ENCODE results near the gene PPP3R2.

PPP3R2 gene, protein sequence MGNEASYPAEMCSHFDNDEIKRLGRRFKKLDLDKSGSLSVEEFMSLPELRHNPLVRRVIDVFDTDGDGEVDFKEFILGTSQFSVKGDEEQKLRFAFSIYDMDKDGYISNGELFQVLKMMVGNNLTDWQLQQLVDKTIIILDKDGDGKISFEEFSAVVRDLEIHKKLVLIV

DNA sequence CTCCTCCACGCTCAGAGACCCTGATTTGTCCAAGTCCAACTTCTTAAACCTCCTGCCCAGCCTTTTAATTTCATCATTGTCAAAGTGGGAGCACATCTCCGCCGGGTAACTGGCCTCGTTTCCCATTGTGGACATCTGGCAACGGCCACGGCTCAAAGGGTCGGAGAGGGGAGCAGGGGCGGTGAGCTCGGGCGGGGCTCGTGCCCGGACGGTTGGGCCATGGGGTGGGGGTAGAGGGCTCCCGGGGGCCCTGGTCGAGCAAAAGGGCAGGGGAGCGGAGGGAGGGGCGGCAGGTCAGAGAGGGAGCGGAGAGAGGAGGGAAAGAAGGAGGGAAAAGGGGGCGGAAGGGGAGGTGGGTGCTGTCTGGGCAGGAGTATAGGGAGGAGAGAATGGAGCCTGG lies at the start of gene PPP3R2:
TSS of gene PPP3R2 (minus strand) at position 174 of the 400 bp plus-strand sequence. CDS start at position 126, 48 bp downstream.
- DNase-seq (ENCODE audit: low read depth), result no peak
- TF ChIP-seq, protein P1, sequence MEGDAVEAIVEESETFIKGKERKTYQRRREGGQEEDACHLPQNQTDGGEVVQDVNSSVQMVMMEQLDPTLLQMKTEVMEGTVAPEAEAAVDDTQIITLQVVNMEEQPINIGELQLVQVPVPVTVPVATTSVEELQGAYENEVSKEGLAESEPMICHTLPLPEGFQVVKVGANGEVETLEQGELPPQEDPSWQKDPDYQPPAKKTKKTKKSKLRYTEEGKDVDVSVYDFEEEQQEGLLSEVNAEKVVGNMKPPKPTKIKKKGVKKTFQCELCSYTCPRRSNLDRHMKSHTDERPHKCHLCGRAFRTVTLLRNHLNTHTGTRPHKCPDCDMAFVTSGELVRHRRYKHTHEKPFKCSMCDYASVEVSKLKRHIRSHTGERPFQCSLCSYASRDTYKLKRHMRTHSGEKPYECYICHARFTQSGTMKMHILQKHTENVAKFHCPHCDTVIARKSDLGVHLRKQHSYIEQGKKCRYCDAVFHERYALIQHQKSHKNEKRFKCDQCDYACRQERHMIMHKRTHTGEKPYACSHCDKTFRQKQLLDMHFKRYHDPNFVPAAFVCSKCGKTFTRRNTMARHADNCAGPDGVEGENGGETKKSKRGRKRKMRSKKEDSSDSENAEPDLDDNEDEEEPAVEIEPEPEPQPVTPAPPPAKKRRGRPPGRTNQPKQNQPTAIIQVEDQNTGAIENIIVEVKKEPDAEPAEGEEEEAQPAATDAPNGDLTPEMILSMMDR (conservative IDR thresholded peaks at IDR 0.05; ENCODE audit: low read length), result no peak

DNA sequence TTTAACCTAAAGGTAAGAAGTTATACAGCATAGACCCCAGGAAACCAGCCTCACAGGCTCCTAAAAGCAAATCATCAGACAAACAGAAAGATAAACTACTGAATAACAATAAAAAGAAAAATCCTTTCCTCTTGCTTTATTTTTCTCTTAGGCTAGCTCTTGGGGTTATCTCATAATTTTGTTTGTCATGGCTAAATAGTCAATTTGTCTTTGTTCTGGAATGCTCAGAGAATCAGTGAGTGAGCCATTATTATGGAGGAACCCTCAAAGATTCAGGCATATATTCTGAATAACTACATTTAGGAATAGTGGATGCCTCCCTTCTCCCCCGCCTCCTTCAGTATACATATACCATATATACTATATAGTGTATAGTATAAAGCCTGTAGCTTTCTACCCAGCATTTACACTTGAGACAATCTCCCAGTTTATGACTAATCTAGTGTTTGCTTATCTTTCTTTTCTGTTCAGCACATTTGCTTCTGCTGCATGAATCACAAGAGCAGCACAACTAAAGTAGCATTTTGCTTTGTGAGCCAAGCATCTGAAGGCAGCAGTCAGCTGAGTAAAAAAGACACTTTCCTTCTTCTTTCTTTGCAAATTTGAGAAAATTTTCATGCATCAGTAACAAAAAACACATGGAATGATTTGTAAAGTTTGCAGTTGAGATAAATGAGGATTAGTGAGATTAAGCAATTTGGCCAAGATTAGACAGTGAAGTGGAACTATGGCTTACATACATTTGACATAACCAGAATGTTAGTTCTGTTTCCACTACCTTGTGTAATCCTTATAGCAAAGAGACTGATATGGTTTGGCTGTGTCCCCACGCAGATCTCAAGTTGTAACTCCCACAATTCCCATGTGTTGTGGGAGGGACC lies 45.3 kb upstream of the PPP3R2 start:
- H3K4me3 ChIP-seq (ENCODE audit: low read length), result no peak overlapping the region
- no peak for DNase-seq (ENCODE audit: low read depth)
- TF ChIP-seq, protein P1 (conservative IDR thresholded peaks at IDR 0.05; ENCODE audit: low read length), result no peak

More for the DNA sequence above, at the start of gene PPP3R2:
- H3K4me3 ChIP-seq (ENCODE audit: low read length), result no peak within 1 kb of the TSS

DNA sequence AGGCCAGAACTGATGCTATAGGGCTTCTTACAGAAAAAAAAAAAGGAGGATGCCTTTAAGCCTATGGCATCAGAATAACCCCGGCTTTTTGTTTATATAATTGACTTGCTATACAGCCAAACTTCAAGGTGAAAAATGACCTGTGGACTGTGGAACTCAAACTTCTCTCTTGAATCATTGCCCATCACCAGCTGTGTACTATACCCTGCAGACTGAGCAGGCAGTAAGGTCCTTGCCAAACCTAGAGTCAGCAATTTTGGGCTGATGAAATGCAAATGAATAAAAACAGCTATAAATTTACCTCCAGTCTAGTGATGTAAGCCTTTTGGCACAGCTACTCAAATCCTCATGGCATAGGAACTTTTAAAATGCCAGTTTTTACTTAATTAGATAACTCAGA lies 44.5 kb upstream of the PPP3R2 start:
- no peak overlapping the region for H3K4me3 ChIP-seq (ENCODE audit: low read length)
- DNase-seq (ENCODE audit: low read depth), result no peak
- TF ChIP-seq, protein P1 (conservative IDR thresholded peaks at IDR 0.05; ENCODE audit: low read length), result no peak

DNA sequence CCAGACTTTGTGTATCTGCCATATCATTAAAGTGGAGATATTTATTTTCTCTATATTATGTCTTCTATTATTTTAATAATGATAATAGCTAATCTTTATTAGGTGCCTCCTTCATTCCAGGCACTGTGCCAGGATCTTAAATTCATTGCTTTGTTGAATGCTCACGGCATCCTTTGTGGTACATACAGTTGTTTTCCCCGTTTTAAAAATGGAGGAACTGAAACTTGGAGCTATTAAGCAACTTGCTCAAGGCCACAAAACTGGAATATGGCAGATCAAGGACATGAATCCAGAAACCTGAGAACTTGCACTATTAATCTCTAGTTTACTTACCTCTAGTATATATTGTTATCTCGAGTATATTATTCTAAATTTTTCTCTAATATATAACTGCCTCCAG lies 41.5 kb upstream of the PPP3R2 start:
- TF ChIP-seq, protein P1 (conservative IDR thresholded peaks at IDR 0.05; ENCODE audit: low read length), result no peak
- no peak for DNase-seq (ENCODE audit: low read depth)

DNA sequence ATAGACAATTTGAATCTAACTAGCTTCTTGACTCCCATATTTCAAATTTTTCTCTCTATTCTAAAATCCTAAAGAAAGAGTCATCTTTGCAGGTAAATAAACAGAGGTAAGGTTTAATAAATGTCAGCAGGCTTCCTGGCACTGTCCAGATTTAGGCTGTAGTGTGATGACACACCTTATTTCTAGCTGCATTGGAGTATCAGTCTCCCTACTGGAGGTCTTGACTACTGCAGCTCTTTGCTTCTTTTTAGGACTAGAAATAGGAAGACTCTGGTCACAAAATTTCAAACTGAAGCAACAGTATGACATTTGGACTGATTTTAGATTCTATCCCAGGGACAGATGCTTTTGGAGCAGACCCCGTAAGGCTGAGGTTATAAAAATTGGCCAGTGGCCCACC lies 40.7 kb upstream of the PPP3R2 start:
- DNase-seq (ENCODE audit: low read depth), result no peak
- TF ChIP-seq, protein P1 (conservative IDR thresholded peaks at IDR 0.05; ENCODE audit: low read length), result no peak
- H3K4me3 ChIP-seq (ENCODE audit: low read length), result no peak overlapping the region

More for the DNA sequence above, 41.5 kb upstream of the PPP3R2 start:
- H3K4me3 ChIP-seq (ENCODE audit: low read length), result no peak overlapping the region

DNA sequence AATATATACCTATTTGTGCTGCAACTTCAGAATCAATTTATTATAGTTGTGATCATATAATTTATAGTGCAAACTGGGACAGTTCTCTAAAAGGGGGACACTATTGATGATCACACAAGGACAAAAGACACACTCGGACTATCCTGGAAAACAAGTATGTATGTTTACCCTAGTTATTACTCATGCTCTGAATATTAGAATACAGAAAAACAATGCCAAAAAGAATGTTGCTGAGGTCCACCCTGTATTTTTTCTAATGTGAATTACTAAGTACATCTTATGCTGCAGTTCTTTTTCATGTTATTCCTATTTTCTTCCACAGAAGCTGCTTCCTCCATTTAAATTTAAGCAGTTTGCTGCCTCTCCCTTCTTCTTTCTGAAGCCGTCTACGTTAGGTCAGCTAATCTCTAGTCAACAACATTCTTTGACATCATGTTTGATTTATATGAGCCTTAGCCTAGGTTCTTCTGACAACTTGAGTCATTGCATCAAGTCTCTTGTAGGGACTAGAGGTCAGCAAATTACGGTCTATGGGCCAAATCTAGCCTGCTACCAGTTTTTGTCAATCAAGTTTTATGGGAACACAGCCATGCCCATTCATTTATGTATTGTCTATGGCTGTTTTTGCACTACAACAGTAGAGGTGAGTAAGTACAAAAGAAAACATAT lies 40.1 kb upstream of the PPP3R2 start:
- TF ChIP-seq, protein P1 (conservative IDR thresholded peaks at IDR 0.05; ENCODE audit: low read length), result no peak
- no peak overlapping the region for H3K4me3 ChIP-seq (ENCODE audit: low read length)
- no peak for DNase-seq (ENCODE audit: low read depth)
